Measurements from ENCODE around the gene CARS2. TPM values are rescaled to one million over a fixed set of nuclear protein-coding genes. Genes with fewer than 3 reads are reported as not detected.

The CARS2 gene
- total RNA-seq, 4 donors from 2014 or later: 32.9 to 56.9 (median 40.2) TPM

DNA sequence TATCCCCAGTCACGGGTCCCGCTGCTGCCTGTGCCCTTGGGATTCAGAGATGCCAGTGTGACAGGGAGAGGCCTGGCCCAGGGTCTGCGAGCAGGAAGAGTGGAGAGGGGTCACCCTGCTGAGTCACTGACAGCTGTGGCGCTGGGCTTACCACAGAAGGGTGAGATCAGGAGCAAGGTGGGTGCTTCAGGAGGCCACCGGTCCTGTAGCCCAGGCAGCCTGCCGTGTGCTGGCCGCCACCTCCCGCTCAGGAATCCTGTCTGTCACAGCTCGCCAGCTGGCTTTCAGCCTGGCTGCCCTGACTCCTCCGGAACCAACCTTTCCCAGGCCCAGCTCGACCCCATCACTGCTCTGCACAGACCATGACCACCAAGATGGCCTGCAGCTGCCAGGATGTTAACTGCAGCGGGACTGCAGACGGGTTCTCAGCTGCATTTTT lies 65.3 kb downstream of the CARS2 start:
- Histone ChIP-seq H3K9me3 (no peaks in the 10 kb centered on the region), H3K27ac (replicated peaks in 1 of 4) (peak overlapping the region; percentile 19 to 63 (median 60)), H3K4me1 (peaks cover 20 to 29% (median 28%) of the 10 kb centered on the region in 4 donors), H3K36me3 (peaks cover 43 to 97% (median 92%) of the 10 kb centered on the region in 4 donors), H3K27me3 (no peaks in the 10 kb centered on the region), H3K4me3 (no peak overlapping the region)
- DNase-seq (ENCODE audit: extremely low spot score): no peak
- TF ChIP-seq POLR2A (IDR thresholded peaks at IDR 0.05; ENCODE audit: low read depth) (no peak), EP300 (IDR thresholded peaks at IDR 0.05) (no peak), POLR2AphosphoS5 (IDR thresholded peaks at IDR 0.05) (no peak)
- TF ChIP-seq, protein P1, sequence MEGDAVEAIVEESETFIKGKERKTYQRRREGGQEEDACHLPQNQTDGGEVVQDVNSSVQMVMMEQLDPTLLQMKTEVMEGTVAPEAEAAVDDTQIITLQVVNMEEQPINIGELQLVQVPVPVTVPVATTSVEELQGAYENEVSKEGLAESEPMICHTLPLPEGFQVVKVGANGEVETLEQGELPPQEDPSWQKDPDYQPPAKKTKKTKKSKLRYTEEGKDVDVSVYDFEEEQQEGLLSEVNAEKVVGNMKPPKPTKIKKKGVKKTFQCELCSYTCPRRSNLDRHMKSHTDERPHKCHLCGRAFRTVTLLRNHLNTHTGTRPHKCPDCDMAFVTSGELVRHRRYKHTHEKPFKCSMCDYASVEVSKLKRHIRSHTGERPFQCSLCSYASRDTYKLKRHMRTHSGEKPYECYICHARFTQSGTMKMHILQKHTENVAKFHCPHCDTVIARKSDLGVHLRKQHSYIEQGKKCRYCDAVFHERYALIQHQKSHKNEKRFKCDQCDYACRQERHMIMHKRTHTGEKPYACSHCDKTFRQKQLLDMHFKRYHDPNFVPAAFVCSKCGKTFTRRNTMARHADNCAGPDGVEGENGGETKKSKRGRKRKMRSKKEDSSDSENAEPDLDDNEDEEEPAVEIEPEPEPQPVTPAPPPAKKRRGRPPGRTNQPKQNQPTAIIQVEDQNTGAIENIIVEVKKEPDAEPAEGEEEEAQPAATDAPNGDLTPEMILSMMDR (IDR thresholded peaks at IDR 0.05): no peak
- 59% methylated on average over 7 of the region's 13 CpGs for WGBS
- intact Hi-C loops (cut with DNase I): no loop called here

DNA sequence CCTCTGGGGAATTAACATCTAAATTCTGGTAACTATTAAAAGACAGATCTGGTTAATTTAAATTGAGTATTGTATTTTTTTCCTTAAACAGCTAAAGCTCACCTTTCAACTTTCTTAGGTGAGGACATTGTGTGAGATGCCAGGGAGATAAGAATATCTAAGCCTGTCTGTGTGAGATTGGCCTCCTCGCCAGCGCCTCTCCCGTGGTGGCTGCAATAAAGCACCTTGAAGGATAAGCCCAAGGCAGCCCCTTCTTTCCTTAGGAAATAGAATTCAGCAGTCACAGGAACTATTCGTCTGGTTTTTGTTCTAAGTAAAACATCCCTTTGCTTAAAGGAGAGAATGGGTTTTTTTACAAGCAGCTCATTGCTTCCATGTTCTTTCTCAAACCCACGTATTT lies 66.0 kb downstream of the CARS2 start:
- intact Hi-C loops (cut with DNase I): no loop called here
- Histone ChIP-seq H3K36me3 (peaks cover 49 to 97% (median 94%) of the 10 kb centered on the region in 4 donors), H3K4me1 (peaks cover 16 to 25% (median 23%) of the 10 kb centered on the region in 4 donors), H3K27me3 (no peaks in the 10 kb centered on the region), H3K9me3 (no peaks in the 10 kb centered on the region), H3K4me3 (no peak overlapping the region), H3K27ac (replicated peaks in 1 of 4) (peak overlapping the region; percentile 19 to 63 (median 60))
- 73% methylated on average over 5 of the region's 5 CpGs for WGBS
- no peak for DNase-seq (ENCODE audit: extremely low spot score)
- TF ChIP-seq EP300 (IDR thresholded peaks at IDR 0.05) (no peak), POLR2AphosphoS5 (IDR thresholded peaks at IDR 0.05) (no peak), POLR2A (IDR thresholded peaks at IDR 0.05; ENCODE audit: low read depth) (no peak)
- TF ChIP-seq, protein P1 (IDR thresholded peaks at IDR 0.05): no peak

DNA sequence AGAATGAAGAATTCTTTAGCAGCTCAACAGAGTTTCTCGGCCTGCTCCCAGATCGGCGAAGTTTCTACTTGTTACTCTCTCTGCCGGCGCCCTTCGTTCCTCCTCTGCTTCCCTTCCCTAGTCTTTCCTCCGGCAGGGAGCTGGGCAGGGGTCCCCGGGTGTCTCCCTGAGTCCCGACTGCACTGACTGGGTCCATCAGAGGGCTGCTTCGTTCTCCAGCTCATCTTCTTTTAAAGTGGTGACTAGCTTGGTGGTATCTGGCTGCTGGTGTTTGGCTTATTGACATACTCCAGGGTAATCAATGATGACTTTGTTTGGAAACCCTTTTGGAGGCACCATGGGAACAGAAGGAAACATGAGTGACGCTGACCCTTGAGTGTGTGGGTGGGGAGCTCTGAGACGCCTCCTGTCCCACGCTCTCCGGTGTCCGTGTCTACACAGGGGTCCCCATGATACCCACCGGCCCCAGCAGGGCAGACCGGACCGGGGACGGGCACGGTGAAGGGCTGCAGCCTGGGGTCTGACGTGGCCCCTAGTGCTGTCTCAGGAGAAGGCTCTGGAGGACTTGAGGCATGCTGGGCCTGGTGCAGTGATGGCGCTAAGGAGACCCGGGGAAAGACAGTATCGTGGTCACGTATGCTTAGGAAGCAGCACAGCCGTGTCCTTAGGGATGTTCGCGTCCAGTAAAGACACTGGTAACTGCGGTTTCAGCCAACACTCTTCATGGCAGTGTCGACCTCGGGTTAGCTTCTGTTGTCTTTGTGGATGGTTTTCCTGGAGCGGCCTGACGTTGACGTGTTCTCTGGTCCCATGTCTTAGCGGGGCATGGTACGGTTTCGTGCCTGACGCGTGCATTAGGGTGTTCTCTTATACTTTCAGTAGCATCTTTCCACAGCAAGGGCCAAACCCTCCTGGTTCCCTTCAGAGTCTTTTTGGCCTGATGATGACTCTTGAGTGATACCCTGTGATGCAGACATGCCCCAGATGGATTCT lies 66.8 kb downstream of the CARS2 start:
- no peaks in the 10 kb centered on the region for H3K27me3 ChIP-seq
- no peaks in the 10 kb centered on the region for H3K9me3 ChIP-seq
- TF ChIP-seq EP300 (IDR thresholded peaks at IDR 0.05): no peak
- TF ChIP-seq, protein P1 (IDR thresholded peaks at IDR 0.05): no peak
- no peak for TF ChIP-seq POLR2AphosphoS5 (IDR thresholded peaks at IDR 0.05)
- TF ChIP-seq POLR2A (IDR thresholded peaks at IDR 0.05; ENCODE audit: low read depth): no peak
- DNase-seq (ENCODE audit: extremely low spot score): no peak
- peaks cover 56 to 100% (median 98%) of the 10 kb centered on the region in 4 donors for H3K36me3 ChIP-seq
- intact Hi-C loops (cut with DNase I): no loop called here
- no peak overlapping the region for H3K4me3 ChIP-seq
- 91% methylated on average over 29 of the region's 39 CpGs for WGBS
- peaks cover 12 to 19% (median 15%) of the 10 kb centered on the region in 4 donors for H3K4me1 ChIP-seq
- no peak overlapping the region for H3K27ac ChIP-seq (replicated peaks in 1 of 4)

DNA sequence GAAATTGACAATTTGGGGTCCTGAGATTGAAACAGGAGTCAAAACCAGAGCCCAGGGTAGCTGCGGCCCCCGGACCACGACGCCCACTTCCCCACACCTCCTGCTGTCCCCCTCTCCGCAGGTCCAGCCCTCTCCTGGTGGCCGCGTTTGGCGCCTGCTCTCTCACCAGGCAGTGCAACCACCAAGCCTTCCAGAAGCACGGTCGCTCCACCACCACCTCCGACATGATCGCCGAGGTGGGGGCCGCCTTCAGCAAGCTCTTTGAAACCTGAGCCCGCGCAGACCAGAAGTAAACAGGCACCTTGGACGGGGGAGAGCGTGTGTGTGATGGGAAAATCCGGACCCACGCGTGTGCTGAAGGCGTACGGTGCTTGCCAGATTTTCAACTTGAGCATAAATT lies 67.7 kb downstream of the CARS2 start:
- 92% methylated on average over 20 of the region's 23 CpGs for WGBS
- no peak for DNase-seq (ENCODE audit: extremely low spot score)
- peaks cover 56 to 95% (median 91%) of the 10 kb centered on the region in 4 donors for H3K36me3 ChIP-seq
- no peak overlapping the region for H3K27ac ChIP-seq (replicated peaks in 1 of 4)
- no peak overlapping the region for H3K4me3 ChIP-seq
- intact Hi-C loops (cut with DNase I): no loop called here
- no peaks in the 10 kb centered on the region for H3K27me3 ChIP-seq
- peaks cover 12 to 19% (median 15%) of the 10 kb centered on the region in 4 donors for H3K4me1 ChIP-seq
- no peaks in the 10 kb centered on the region for H3K9me3 ChIP-seq
- TF ChIP-seq, protein P1 (IDR thresholded peaks at IDR 0.05): no peak
- TF ChIP-seq POLR2A (IDR thresholded peaks at IDR 0.05; ENCODE audit: low read depth) (no peak), EP300 (IDR thresholded peaks at IDR 0.05) (no peak), POLR2AphosphoS5 (IDR thresholded peaks at IDR 0.05) (no peak)

Data from esophagus muscularis mucosa (tissue), 4 donors.